Loucy (cell line): ENCODE measurements around the gene PPIF.

Experiments used
- H2AFZ ChIP-seq: fragments of 200-600 bp; sonication (generic); 2 replicates; pipeline ENCODE4 v1.6.0; 2016; ENCODE audit warnings: antibody characterized with exemption, mild to moderate bottlenecking, low read length, moderate library complexity
- H3F3A ChIP-seq: fragments of 200-600 bp; 2 replicates; pipeline ENCODE4 v1.6.0; 2016; ENCODE audit warnings: antibody characterized with exemption, low read depth, mild to moderate bottlenecking
- H3K27me3 ChIP-seq: fragments of 200-600 bp; sonication (generic); 2 replicates; pipeline ENCODE4 v1.6.1; 2014; ENCODE audit warnings: low read length, mild to moderate bottlenecking; ENCODE audit not compliant: insufficient read depth, poor library complexity, severe bottlenecking
- H3K36me3 ChIP-seq: fragments of 200-600 bp; sonication (generic); 2 replicates; pipeline ENCODE4 v1.6.1; 2016; ENCODE audit warnings: low read length; ENCODE audit not compliant: insufficient read depth
- H3K4me1 ChIP-seq: fragments of 200-600 bp; sonication (generic); 2 replicates; pipeline ENCODE4 v1.5.1; 2014; ENCODE audit warnings: low read length, mild to moderate bottlenecking; ENCODE audit not compliant: insufficient read depth, poor library complexity, severe bottlenecking
- H3K4me2 ChIP-seq: fragments of 200-600 bp; sonication (generic); 2 replicates; pipeline ENCODE4 v1.6.0; 2014; ENCODE audit warnings: antibody characterized with exemption, low read length, low read depth, mild to moderate bottlenecking; ENCODE audit not compliant: poor library complexity, severe bottlenecking
- H3K4me3 ChIP-seq: fragments of 200-600 bp; sonication (generic); 2 replicates; pipeline ENCODE4 v1.5.1; 2014; ENCODE audit warnings: low read length, mild to moderate bottlenecking, mixed read lengths; ENCODE audit not compliant: poor library complexity, severe bottlenecking
- H3K79me2 ChIP-seq: fragments of 200-600 bp; sonication (generic); 2 replicates; pipeline ENCODE4 v1.6.1; 2014; ENCODE audit warnings: low read length; ENCODE audit not compliant: insufficient read depth
- H3K9ac ChIP-seq: fragments of 200-600 bp; sonication (generic); 2 replicates; pipeline ENCODE4 v1.6.0; 2014; ENCODE audit warnings: mild to moderate bottlenecking, low read depth, low read length, moderate library complexity; ENCODE audit not compliant: poor library complexity, severe bottlenecking
- H3K9me2 ChIP-seq: fragments of 200-600 bp; sonication (generic); replicated peaks from 2 replicates; pipeline ENCODE4 v1.6.1; 2016; ENCODE audit warnings: low read depth, low read length, mixed read lengths
- H3K9me3 ChIP-seq: fragments of 200-600 bp; sonication (generic); 2 replicates; pipeline ENCODE4 v1.6.1; 2014; ENCODE audit warnings: mild to moderate bottlenecking, antibody characterized with exemption, low read length, low read depth; ENCODE audit not compliant: insufficient read depth
- H4K20me1 ChIP-seq: fragments of 200-600 bp; sonication (generic); 2 replicates; pipeline ENCODE4 v1.6.0; 2014; ENCODE audit warnings: antibody characterized with exemption, low read length, mild to moderate bottlenecking; ENCODE audit not compliant: insufficient read depth, poor library complexity, severe bottlenecking
- EZH2phosphoT487 ChIP-seq: fragments of 200-600 bp; IDR thresholded peaks from 2 replicates; pipeline ENCODE4 v1.6.1; 2018; ENCODE audit warnings: antibody characterized with exemption, mild to moderate bottlenecking, moderate library complexity, borderline replicate concordance
- TF ChIP-seq, protein P1 (sequence below): fragments of 200-600 bp; sonication (generic); conservative IDR thresholded peaks from 2 replicates; pipeline ENCODE4 v1.5.1; 2014; ENCODE audit warnings: mild to moderate bottlenecking, antibody characterized with exemption, low read length

The PPIF gene

DNA sequence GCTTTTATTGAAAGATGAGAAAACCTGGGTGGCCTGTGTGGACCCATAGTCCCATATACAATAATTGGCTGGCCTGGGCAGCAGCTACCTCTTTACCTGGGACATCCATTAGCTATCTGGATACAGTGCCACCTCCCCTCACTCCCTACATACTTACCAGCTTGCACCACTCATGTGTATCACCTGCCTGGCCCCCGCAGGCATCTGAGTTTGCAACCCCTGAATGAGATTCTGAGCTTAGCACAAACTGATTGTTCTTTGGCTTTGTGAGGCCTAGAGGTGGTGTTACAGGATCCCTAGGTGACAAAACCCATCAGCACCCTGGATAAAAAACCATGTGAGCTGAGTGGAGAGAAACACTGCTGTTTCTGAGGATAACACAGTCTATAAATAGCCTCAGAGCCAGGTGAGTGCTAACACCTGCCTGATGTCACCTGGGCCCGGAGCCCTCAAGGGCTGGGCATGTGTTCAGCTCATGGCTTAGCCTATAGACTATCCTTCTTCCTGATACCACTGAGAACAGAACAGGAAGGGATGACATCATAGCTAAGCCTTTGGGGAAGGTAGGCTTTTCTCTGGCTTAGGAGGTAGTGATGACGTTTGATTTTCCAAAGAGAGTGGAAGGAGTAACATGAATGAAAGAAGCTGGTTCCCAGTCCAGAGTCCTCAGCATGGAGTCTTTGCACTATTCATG lies 2.6 kb upstream of the PPIF start:
- TF ChIP-seq EZH2phosphoT487 = no peak
- TF ChIP-seq, protein P1, sequence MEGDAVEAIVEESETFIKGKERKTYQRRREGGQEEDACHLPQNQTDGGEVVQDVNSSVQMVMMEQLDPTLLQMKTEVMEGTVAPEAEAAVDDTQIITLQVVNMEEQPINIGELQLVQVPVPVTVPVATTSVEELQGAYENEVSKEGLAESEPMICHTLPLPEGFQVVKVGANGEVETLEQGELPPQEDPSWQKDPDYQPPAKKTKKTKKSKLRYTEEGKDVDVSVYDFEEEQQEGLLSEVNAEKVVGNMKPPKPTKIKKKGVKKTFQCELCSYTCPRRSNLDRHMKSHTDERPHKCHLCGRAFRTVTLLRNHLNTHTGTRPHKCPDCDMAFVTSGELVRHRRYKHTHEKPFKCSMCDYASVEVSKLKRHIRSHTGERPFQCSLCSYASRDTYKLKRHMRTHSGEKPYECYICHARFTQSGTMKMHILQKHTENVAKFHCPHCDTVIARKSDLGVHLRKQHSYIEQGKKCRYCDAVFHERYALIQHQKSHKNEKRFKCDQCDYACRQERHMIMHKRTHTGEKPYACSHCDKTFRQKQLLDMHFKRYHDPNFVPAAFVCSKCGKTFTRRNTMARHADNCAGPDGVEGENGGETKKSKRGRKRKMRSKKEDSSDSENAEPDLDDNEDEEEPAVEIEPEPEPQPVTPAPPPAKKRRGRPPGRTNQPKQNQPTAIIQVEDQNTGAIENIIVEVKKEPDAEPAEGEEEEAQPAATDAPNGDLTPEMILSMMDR = no peak
- no peak overlapping the region for H3K9ac ChIP-seq
- peaks cover 19% of the 10 kb centered on the region for H4K20me1 ChIP-seq

DNA sequence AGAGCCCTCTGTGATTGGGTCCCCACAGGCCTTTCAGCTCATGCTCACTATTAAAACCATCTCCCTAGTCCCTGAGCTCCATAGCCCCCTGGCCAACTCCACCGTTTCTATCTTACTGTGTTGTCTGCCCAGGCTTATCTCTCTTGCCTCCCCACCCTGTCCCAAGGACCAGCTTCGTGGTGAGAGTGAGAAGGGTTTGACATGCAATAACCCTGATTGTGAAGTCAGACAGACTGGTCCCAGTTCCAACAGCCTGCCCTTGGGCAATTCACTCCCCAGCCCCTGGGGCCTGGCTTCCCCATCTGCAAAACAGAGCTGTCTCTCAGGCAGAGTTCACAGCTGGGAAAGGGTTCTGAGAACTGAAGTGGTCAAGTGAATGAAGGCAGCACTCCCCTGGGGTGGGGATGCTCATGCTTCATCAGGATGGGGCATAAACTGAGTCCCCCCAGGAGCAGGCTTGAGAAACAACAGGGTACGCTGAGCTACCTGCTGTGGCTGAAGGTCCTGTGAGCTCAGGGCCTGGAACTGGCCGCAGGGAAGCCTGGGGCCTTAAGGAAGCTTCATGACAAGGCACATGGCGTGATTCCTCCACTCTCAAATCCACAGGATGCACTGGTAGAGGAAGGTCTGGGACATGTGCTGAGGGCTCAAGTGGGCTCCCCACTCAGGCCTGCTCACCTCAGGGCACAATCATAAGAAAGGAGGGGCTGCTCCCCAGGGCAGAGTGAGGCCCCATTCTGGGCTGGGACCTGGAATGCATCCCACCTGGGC lies 1.8 kb upstream of the PPIF start:
- Histone ChIP-seq H3K36me3 (peaks cover 12% of the 10 kb centered on the region), H3K27me3 (peaks cover 4% of the 10 kb centered on the region), H4K20me1 (peaks cover 27% of the 10 kb centered on the region), H3K4me1 (peaks cover 44% of the 10 kb centered on the region), H3K9me2 (no peaks in the 10 kb centered on the region), H2AFZ (no peak overlapping the region), H3F3A (no peaks in the 10 kb centered on the region), H3K4me2 (no peak overlapping the region), H3K9me3 (no peaks in the 10 kb centered on the region), H3K9ac (peak overlapping the region; percentile 22), H3K79me2 (peaks cover 41% of the 10 kb centered on the region), H3K4me3 (no peak overlapping the region)
- TF ChIP-seq, protein P1 = no peak
- TF ChIP-seq EZH2phosphoT487 = no peak

More for the DNA sequence above, 2.6 kb upstream of the PPIF start:
- H3K27me3 ChIP-seq = peaks cover 4% of the 10 kb centered on the region
- H3K4me3 ChIP-seq = no peak overlapping the region
- no peaks in the 10 kb centered on the region for H3F3A ChIP-seq
- H3K36me3 ChIP-seq = peaks cover 4% of the 10 kb centered on the region; the same call in 1 of the 2 replicates
- H3K4me2 ChIP-seq = no peak overlapping the region
- H2AFZ ChIP-seq = no peak overlapping the region
- no peaks in the 10 kb centered on the region for H3K9me2 ChIP-seq
- H3K4me1 ChIP-seq = peaks cover 36% of the 10 kb centered on the region
- no peaks in the 10 kb centered on the region for H3K9me3 ChIP-seq
- H3K79me2 ChIP-seq = peaks cover 33% of the 10 kb centered on the region

DNA sequence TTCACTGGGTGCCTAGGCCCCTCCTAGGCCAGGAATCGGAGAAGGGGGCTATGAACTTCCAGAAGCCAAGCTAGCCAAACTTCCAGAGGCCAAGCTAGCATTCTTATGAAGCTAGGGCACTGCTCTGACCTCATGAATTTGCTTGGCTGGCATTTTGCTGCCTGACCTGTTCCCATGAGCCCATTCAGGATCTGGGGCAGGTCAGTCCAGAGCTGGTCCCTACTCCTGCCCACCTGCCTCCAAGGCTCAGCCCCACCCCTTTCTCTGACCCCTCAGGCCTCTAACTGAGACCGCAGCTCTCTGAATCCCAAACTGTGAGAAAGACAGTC lies 1.3 kb upstream of the PPIF start:
- peaks cover 49% of the 10 kb centered on the region for H3K4me1 ChIP-seq
- H3K36me3 ChIP-seq = peaks cover 18% of the 10 kb centered on the region
- no peak overlapping the region for H2AFZ ChIP-seq
- TF ChIP-seq, protein P1 = no peak
- TF ChIP-seq EZH2phosphoT487 = no peak
- peak overlapping the region; percentile 99 for H3K9ac ChIP-seq
- no peaks in the 10 kb centered on the region for H3F3A ChIP-seq
- H3K4me3 ChIP-seq = no peak overlapping the region
- H3K79me2 ChIP-seq = peaks cover 46% of the 10 kb centered on the region
- H3K9me3 ChIP-seq = no peaks in the 10 kb centered on the region
- no peak overlapping the region for H3K4me2 ChIP-seq
- H3K9me2 ChIP-seq = no peaks in the 10 kb centered on the region
- peaks cover 33% of the 10 kb centered on the region for H4K20me1 ChIP-seq
- peaks cover 4% of the 10 kb centered on the region for H3K27me3 ChIP-seq
